GM12878 (cell line): ENCODE measurements around the gene UHRF2. TPM values are rescaled to one million over a fixed set of nuclear protein-coding genes. Genes with fewer than 3 reads are reported as not detected.

ENCODE experiments used
- ATAC-seq: fragments of 200-7000 bp; cut with Tn5 transposase; 3 replicates; pipeline ENCODE4 v1.9.1; 2020; ENCODE audit warnings: mild to moderate bottlenecking, moderate library complexity
- BruUV-seq: library from RNA; stranded (reverse); fragments of 400-500 nt; replicated peaks from 2 replicates; lab custom pipeline; 2021; lab: Mats Ljungman, UMichigan
- CTCF ChIA-PET: fragments of 300-600 bp; sonication (Branson Sonifier 250); formaldehyde crosslinking; extraction: SDS; loops from one replicate; lab custom pipeline; 2021; ENCODE audit warnings: inconsistent platforms; lab: Yijun Ruan, JAX
- POLR2A ChIA-PET: fragments of 350-600 bp; formaldehyde crosslinking; extraction: SDS; loops from one replicate; lab custom pipeline; 2021; ENCODE audit warnings: inconsistent platforms; lab: Charles Lee
- RAD21 ChIA-PET: fragments of 300-600 bp; sonication (Branson Sonifier 250); formaldehyde crosslinking; loops from one replicate; lab custom pipeline; 2023; ENCODE audit warnings: antibody characterized with exemption; ENCODE audit not compliant: unreplicated experiment; lab: Charles Lee
- SMC1A ChIA-PET: fragments of 300-600 bp; sonication (Branson Sonifier 250); formaldehyde crosslinking; loops from one replicate; lab custom pipeline; 2023; ENCODE audit not compliant: unreplicated experiment, uncharacterized antibody; lab: Charles Lee
- DNase-seq: peaks from one replicate; pipeline ENCODE4 v3.0.0-alpha.2; 2011; ENCODE audit warnings: low read depth, low spot score
- FAIRE-seq: peaks from 3 replicates; lab custom pipeline; 2011; peaks lifted over from hg19 to GRCh38; lab: Jason Lieb, UNC
- H2AFZ ChIP-seq: 2 replicates; pipeline ENCODE4 v1.6.0; 2011; ENCODE audit warnings: low read depth, low read length, control low read depth; ENCODE audit not compliant: control insufficient read depth
- H3K27ac ChIP-seq: 2 replicates; pipeline ENCODE4 v1.5.1; 2011; ENCODE audit warnings: control low read depth; ENCODE audit not compliant: control insufficient read depth, insufficient read depth
- H3K27me3 ChIP-seq, 2 experiments: replicated peaks in 1 of 2; 2 replicates each; pipeline versions ENCODE4 v1.6.0 to v1.6.1; 2011; ENCODE audit warnings: low read length in 1 of 2; ENCODE audit not compliant: control insufficient read depth in 2 of 2, insufficient read depth in 2 of 2
- H3K36me3 ChIP-seq, 2 experiments: 2 replicates each; pipeline ENCODE4 v1.5.1; 2011; ENCODE audit warnings: low read length in 1 of 2; ENCODE audit not compliant: control insufficient read depth in 2 of 2, insufficient read depth in 2 of 2
- H3K4me1 ChIP-seq: 2 replicates; pipeline ENCODE4 v1.6.1; 2011; ENCODE audit warnings: mild to moderate bottlenecking, low read length, moderate library complexity, mixed read lengths; ENCODE audit not compliant: control insufficient read depth, insufficient read depth
- H3K4me2 ChIP-seq: 2 replicates; pipeline ENCODE4 v1.6.0; 2011; ENCODE audit warnings: control low read depth; ENCODE audit not compliant: control insufficient read depth, insufficient read depth
- H3K4me3 ChIP-seq: fragments of 200-600 bp; sonication (generic); 2 replicates; pipeline ENCODE4 v1.5.1; 2016
- H3K79me2 ChIP-seq: 2 replicates; pipeline ENCODE4 v1.6.0; 2011; ENCODE audit warnings: low read length; ENCODE audit not compliant: control insufficient read depth, insufficient read depth
- H3K9ac ChIP-seq: 2 replicates; pipeline ENCODE4 v1.8.0; 2011; ENCODE audit warnings: low read length, control low read depth, mixed read lengths; ENCODE audit not compliant: control insufficient read depth, insufficient read depth
- H3K9me3 ChIP-seq: replicated peaks from 3 replicates; pipeline ENCODE4 v1.5.1; 2011; ENCODE audit warnings: mild to moderate bottlenecking, low read length; ENCODE audit not compliant: control insufficient read depth, insufficient read depth
- H4K20me1 ChIP-seq: 2 replicates; pipeline ENCODE4 v1.6.0; 2011; ENCODE audit not compliant: control insufficient read depth, insufficient read depth
- CREB1 ChIP-seq: IDR thresholded peaks from 2 replicates; pipeline ENCODE4 v1.6.1; 2012; ENCODE audit warnings: low read depth, mild to moderate bottlenecking, inconsistent platforms
- MYC ChIP-seq: IDR thresholded peaks from 2 replicates; pipeline ENCODE4 v1.6.1; 2011; ENCODE audit warnings: mild to moderate bottlenecking, low read length, moderate library complexity, inconsistent platforms; ENCODE audit not compliant: insufficient read depth, insufficient replicate concordance, insufficient read length, severe bottlenecking
- NFIC ChIP-seq: IDR thresholded peaks from 2 replicates; pipeline ENCODE4 v1.6.1; 2012; ENCODE audit warnings: low read depth, mild to moderate bottlenecking, inconsistent platforms, low read length, moderate library complexity
- SPI1 ChIP-seq: IDR thresholded peaks from 2 replicates; pipeline ENCODE4 v1.6.1; 2011; ENCODE audit warnings: low read depth, mild to moderate bottlenecking, low read length, moderate library complexity, borderline replicate concordance; ENCODE audit not compliant: insufficient read depth
- SRF ChIP-seq, 2 experiments: IDR thresholded peaks; 2 replicates each; pipeline ENCODE4 v1.6.1; 2011; ENCODE audit warnings: low read depth in 2 of 2, low read length in 2 of 2, mild to moderate bottlenecking in 1 of 2, moderate library complexity in 1 of 2
- TBL1XR1 ChIP-seq: IDR thresholded peaks from 2 replicates; pipeline ENCODE4 v1.6.1; 2012; ENCODE audit warnings: low read depth, low read length, improper control_type of control experiment
- WGBS: methylation state at CpG from one replicate; pipeline ENCODE4 v1.1.6; 2016; ENCODE audit warnings: low lambda C conversion rate; ENCODE audit not compliant: insufficient replicate concordance, insufficient coverage; ENCODE audit errors: missing lambda C conversion rate; 5-methylcytosine and 5-hydroxymethylcytosine counted together
- in situ Hi-C: fragments of 300-500 bp; cut with MboI; formaldehyde crosslinking; loops from 9 replicates; pipeline ENCODE4 v1.14.3; 2018; ENCODE audit warnings: mixed read lengths
- intact Hi-C: fragments of 100-400 bp; cut with micrococcal nuclease; formaldehyde crosslinking; loops from one replicate; pipeline ENCODE4 v1.14.2; 2022; ENCODE audit not compliant: unreplicated experiment
- polyA plus RNA-seq, 11 experiments: library from polyadenylated mRNA; depleted of rRNA in 4 of 11; unstranded in 6 of 11; stranded (reverse) in 5 of 11; fragments of >200 nt; fragmentation: Nextera tagmentation in 4 of 11; fragmentation: Illumina TruSeq in 1 of 11; extraction: Ambion mirVana in 4 of 11; extraction: Trizol in 1 of 11; gene quantifications; 1 replicate in 1 of 11; 2 replicates in 10 of 11; pipeline versions ENCODE4 v1.2.1 to v1.2.3, GENCODE V29; 2011 to 2016; ENCODE audit warnings: inconsistent platforms in 2 of 11, missing spikeins in 2 of 11, low read depth in 1 of 11
- total RNA-seq, 4 experiments: library from RNA; depleted of rRNA in 3 of 4; stranded (reverse); fragments of >200 nt in 3 of 4; fragmentation: Illumina TruSeq in 1 of 4; extraction: Trizol in 1 of 4; gene quantifications; 2 replicates each; pipeline versions ENCODE4 v1.2.1 to v1.2.3, GENCODE V29; 2013 to 2021
- TF ChIP-seq, protein P1 (sequence below): fragments of 450-650 bp; IDR thresholded peaks from 2 replicates; pipeline ENCODE4 v1.6.1; 2016; ENCODE audit warnings: mild to moderate bottlenecking

The UHRF2 gene
- total and polyA plus RNA-seq, 10 of the 15 experiments (the other 5 are each of a cell fraction or from before 2014, with no cell fraction given): 11.2 to 95.8 (median 43.1) TPM

DNA sequence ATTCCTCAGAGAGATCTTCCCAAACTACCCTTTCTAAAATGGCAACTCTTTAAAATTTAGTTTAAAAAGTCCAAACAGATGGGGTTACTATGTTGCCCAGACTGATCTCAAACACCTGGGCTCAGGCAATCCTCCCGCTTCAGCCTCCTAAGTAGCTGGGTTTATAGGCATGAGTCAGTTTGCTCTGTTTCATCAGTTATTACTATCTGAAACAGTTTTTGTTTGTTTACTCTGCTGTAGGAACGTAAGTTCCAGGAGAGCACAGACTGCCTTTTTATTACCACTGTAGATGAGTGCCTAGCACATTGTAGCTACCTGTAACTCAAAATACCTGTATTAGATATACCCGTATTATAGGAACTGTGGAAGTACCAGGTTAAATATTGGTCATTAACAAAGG lies 89.4 kb downstream of the UHRF2 start:
- no peak for TF ChIP-seq TBL1XR1
- TF ChIP-seq SRF (IDR thresholded peaks at IDR 0.05; ENCODE audit: low read depth in 2 of 2, low read length in 2 of 2): no peak
- TF ChIP-seq CREB1: no peak
- TF ChIP-seq MYC: no peak
- no peak for TF ChIP-seq SPI1
- ChIA-PET CTCF (no interaction called here), RAD21 (no interaction called here), POLR2A (no interaction called here), SMC1A (interaction anchor here (1.0 to 1.6 kb wide), 2 partner anchors 11 to 12 kb away, joined by 3 read pairs; no protein-coding TSS in a partner anchor)
- Histone ChIP-seq H3K27ac (no peak overlapping the region), H3K79me2 (no peaks in the 10 kb centered on the region), H3K4me3 (no peak overlapping the region), H3K9ac (no peak overlapping the region), H3K4me2 (no peak overlapping the region), H2AFZ (no peak overlapping the region), H3K27me3 (no peaks in the 10 kb centered on the region), H3K36me3 (peaks cover 5 to 27% of the 10 kb centered on the region in 2 experiments; a peak in 3 of 4 replicates), H3K4me1 (no peaks in the 10 kb centered on the region), H4K20me1 (no peaks in the 10 kb centered on the region), H3K9me3 (no peaks in the 10 kb centered on the region)
- ATAC-seq (no peak), DNase-seq (no peak), FAIRE-seq (no peak)
- intact Hi-C loops (no loop called here), in situ Hi-C loops (no loop called here)
- 99% methylated on average over 3 of the region's 3 CpGs for WGBS
- BruUV-seq: no TSS peak

DNA sequence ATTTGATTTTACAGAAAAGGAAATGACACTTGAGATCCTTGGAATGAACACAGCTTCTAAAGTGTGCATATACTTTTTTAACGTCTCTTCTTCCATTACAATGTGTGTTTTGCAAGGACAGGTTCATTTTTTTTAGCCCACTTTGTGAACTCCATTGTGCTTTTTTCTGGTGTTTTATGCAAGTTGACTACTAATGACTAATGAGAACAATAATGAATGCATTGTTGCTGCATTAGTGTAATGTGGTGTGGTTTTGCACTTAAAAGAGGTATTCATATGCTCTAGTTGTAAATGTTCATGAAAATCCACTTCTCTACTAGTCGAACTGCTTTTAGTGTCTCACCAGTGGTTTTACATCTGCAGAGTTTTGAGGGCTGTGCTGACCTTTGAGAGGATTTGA lies 93.6 kb downstream of the UHRF2 start:
- Histone ChIP-seq H3K4me2 (no peak overlapping the region), H3K9me3 (no peaks in the 10 kb centered on the region), H3K4me1 (no peaks in the 10 kb centered on the region), H3K27me3 (no peaks in the 10 kb centered on the region), H3K36me3 (peaks cover 6 to 33% of the 10 kb centered on the region in 2 experiments; a peak in 3 of 4 replicates), H4K20me1 (no peaks in the 10 kb centered on the region), H2AFZ (no peak overlapping the region), H3K4me3 (no peak overlapping the region), H3K9ac (no peak overlapping the region), H3K27ac (no peak overlapping the region), H3K79me2 (no peaks in the 10 kb centered on the region)
- 74% methylated on average over 2 of the region's 2 CpGs for WGBS
- ChIA-PET POLR2A (interaction anchor here (1.1 kb wide), 1 partner anchor 94 kb away, joined by 3 read pairs; the partner anchor contains the start of gene UHRF2), CTCF (interaction anchor here (1.7 kb wide), 1 partner anchor 11 kb away, joined by 7 read pairs; no protein-coding TSS in a partner anchor), SMC1A (no interaction called here), RAD21 (interaction anchor here (1.4 kb wide), 1 partner anchor 42 kb away, joined by 3 read pairs; no protein-coding TSS in a partner anchor)
- DNase-seq (no peak), ATAC-seq (no peak), FAIRE-seq (no peak)
- intact Hi-C loops (no loop called here), in situ Hi-C loops (no loop called here)
- BruUV-seq: TSS peak; percentile 12
- TF ChIP-seq NFIC: no peak
- TF ChIP-seq, protein P1, sequence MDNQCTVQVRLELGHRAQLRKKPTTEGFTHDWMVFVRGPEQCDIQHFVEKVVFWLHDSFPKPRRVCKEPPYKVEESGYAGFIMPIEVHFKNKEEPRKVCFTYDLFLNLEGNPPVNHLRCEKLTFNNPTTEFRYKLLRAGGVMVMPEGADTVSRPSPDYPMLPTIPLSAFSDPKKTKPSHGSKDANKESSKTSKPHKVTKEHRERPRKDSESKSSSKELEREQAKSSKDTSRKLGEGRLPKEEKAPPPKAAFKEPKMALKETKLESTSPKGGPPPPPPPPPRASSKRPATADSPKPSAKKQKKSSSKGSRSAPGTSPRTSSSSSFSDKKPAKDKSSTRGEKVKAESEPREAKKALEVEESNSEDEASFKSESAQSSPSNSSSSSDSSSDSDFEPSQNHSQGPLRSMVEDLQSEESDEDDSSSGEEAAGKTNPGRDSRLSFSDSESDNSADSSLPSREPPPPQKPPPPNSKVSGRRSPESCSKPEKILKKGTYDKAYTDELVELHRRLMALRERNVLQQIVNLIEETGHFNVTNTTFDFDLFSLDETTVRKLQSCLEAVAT: no peak
